H1 (cell line): Measurements from ENCODE around the gene ASTN2.

ENCODE experiments used
- CTCF ChIP-seq, 3 experiments: IDR thresholded peaks; 1 replicate in 2 of 3; 2 replicates in 1 of 3; pipeline versions ENCODE4 v1.5.1 to v1.6.1; 2011; ENCODE audit warnings: low read length in 3 of 3, mild to moderate bottlenecking in 3 of 3, inconsistent platforms in 2 of 3, low read depth in 1 of 3, moderate library complexity in 1 of 3; ENCODE audit not compliant: insufficient read depth in 1 of 3; ENCODE audit errors: control extremely low read depth in 1 of 3
- EGR1 ChIP-seq: IDR thresholded peaks from 2 replicates; pipeline ENCODE4 v1.6.1; 2011; ENCODE audit warnings: low read depth, low read length, borderline replicate concordance
- POLR2A ChIP-seq, 2 experiments: IDR thresholded peaks; 1 replicate in 1 of 2; 2 replicates in 1 of 2; pipeline ENCODE4 v1.6.1; 2011; ENCODE audit warnings: low read depth in 2 of 2, low read length in 2 of 2, mild to moderate bottlenecking in 2 of 2; ENCODE audit errors: control extremely low read depth in 1 of 2
- TF ChIP-seq, protein P1 (sequence below): IDR thresholded peaks from 2 replicates; pipeline ENCODE4 v1.6.1; 2012; ENCODE audit warnings: inconsistent platforms

DNA sequence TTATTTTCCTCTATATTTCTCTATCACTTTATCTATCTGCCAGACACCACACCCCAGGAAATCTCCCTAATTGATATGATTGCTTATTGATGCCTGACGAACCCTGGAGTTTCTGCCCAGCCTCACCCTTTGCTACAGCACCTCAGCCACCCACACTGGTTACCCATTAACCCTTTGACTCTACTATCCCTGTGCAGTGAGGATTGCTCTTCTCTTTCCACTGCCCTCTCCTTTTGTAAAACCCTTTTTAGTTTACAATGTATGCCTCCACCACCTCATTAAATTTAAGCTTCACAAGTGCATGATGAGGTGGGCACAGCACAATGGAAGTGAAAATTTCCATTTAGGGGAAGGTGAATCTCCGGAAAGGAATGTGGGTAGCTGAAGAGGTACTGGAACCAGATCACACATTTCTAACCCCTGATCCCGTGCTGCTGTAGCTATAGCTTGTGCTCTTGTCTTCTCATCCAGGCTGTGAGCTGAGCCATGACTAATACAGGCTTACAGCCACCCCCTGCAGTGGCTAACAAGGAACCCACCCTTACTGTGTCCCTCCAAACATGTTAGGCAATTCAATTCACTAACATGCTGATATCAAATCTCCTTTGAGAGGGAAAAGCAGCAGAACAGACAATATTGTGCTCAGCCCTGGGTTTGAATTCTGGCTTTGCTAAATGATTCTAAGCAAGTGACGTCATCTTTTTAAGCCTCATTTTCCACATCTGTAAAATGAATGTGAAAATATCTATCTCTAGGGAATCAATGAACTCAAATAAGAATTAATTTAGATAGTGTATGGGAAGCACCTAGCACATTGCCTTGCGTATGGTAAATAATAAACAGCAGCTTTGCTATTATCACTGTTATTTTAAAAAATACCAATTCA lies 914.6 kb downstream of the ASTN2 start:
- TF ChIP-seq EGR1 (no peak), POLR2A (IDR thresholded peaks at IDR 0.05; ENCODE audit: control extremely low read depth in 1 of 2, low read depth in 2 of 2, low read length in 2 of 2) (no peak), CTCF (IDR thresholded peaks at IDR 0.05; ENCODE audit: control extremely low read depth in 1 of 3, insufficient read depth in 1 of 3, low read depth in 1 of 3, low read length in 3 of 3) (no peak)
- TF ChIP-seq, protein P1, sequence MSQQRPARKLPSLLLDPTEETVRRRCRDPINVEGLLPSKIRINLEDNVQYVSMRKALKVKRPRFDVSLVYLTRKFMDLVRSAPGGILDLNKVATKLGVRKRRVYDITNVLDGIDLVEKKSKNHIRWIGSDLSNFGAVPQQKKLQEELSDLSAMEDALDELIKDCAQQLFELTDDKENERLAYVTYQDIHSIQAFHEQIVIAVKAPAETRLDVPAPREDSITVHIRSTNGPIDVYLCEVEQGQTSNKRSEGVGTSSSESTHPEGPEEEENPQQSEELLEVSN, result no peak
